NCI-H345 treated with DMSO at 0.1 percent for 48 hours (cell line): ENCODE measurements around the gene SYNJ1.
A peak's percentile ranks its signal among the peaks of the same experiment; 100 is the strongest.

Experiments
- DNase-seq: peaks from one replicate; lab custom pipeline; 2025; ENCODE audit not compliant: unreplicated experiment; lab: John Stamatoyannopoulos, UW

Gene SYNJ1

GRCh38 chr21:32735524-32735923, 7.7 kb upstream of the SYNJ1 start:
- DNase-seq, result no peak

- DNase-seq, result no peak
Observed at GRCh38 chr21:32733990-32734613, 6.3 kb upstream of the SYNJ1 start.

GRCh38 chr21:32733356-32733755, 5.5 kb upstream of the SYNJ1 start:
- no peak for DNase-seq

- no peak for DNase-seq
Observed at GRCh38 chr21:32732544-32732943, 4.7 kb upstream of the SYNJ1 start.

GRCh38 chr21:32728848-32729247, 1.0 kb upstream of the SYNJ1 start:
- DNase-seq, result no peak

- peak; percentile 68 for DNase-seq
Observed at GRCh38 chr21:32728456-32728839, 635 bp upstream of the SYNJ1 start.

GRCh38 chr21:32726839-32727686, 750 bp downstream of the SYNJ1 start:
- peak; percentile 48 for DNase-seq

GRCh38 chr21:32719085-32719484, 8.7 kb downstream of the SYNJ1 start:
- DNase-seq, result no peak

GRCh38 chr21:32717851-32718316, 9.9 kb downstream of the SYNJ1 start:
- no peak for DNase-seq

GRCh38 chr21:32716486-32716885, 11.3 kb downstream of the SYNJ1 start:
- DNase-seq, result no peak

- DNase-seq, result no peak
Observed at GRCh38 chr21:32713726-32714125, 14.1 kb downstream of the SYNJ1 start.

GRCh38 chr21:32712641-32713040, 15.2 kb downstream of the SYNJ1 start:
- DNase-seq, result no peak

- DNase-seq, result no peak
Observed at GRCh38 chr21:32712043-32712442, 15.8 kb downstream of the SYNJ1 start.

- no peak for DNase-seq
Observed at GRCh38 chr21:32710987-32711386, 16.8 kb downstream of the SYNJ1 start.

- DNase-seq, result no peak
Observed at GRCh38 chr21:32710069-32710784, 17.6 kb downstream of the SYNJ1 start.

- no peak for DNase-seq
Observed at GRCh38 chr21:32708069-32708468, 19.7 kb downstream of the SYNJ1 start.

GRCh38 chr21:32705901-32706300, 21.9 kb downstream of the SYNJ1 start:
- no peak for DNase-seq

- no peak for DNase-seq
Observed at GRCh38 chr21:32705139-32705538, 22.7 kb downstream of the SYNJ1 start.

- no peak for DNase-seq
Observed at GRCh38 chr21:32702702-32703101, 25.1 kb downstream of the SYNJ1 start.

- DNase-seq, result no peak
Observed at GRCh38 chr21:32698971-32699693, 28.7 kb downstream of the SYNJ1 start.

- DNase-seq, result no peak
Observed at GRCh38 chr21:32698286-32698685, 29.5 kb downstream of the SYNJ1 start.
